Cardiac muscle cell (in vitro differentiated cells and primary cell): ENCODE data around the gene BIRC3. TPM values are rescaled to one million over a fixed set of nuclear protein-coding genes. Genes with fewer than 3 reads are reported as not detected.

Experiments
- DNase-seq, 2 donors: peaks; one replicate each; pipeline versions ENCODE4 v3.0.0 to v3.0.0-alpha.2; 2010 to 2017; ENCODE audit warnings: low read depth in 1 of 2, low spot score in 1 of 2
- H3K27ac ChIP-seq: fragments of 200-600 bp; sonication (generic); 2 replicates; pipeline ENCODE4 v1.5.1; 2016
- H3K27me3 ChIP-seq: fragments of 200-600 bp; sonication (generic); 2 replicates; pipeline ENCODE4 v1.6.0; 2016; ENCODE audit warnings: control low read depth
- H3K36me3 ChIP-seq: fragments of 200-600 bp; sonication (generic); 2 replicates; pipeline ENCODE4 v1.5.1; 2016; ENCODE audit warnings: control low read depth
- H3K4me1 ChIP-seq: fragments of 200-600 bp; sonication (generic); 2 replicates; pipeline ENCODE4 v1.8.1; 2017; ENCODE audit warnings: low read depth, mild to moderate bottlenecking, mixed run types
- H3K4me3 ChIP-seq: fragments of 200-600 bp; sonication (generic); 2 replicates; pipeline ENCODE4 v1.5.1; 2016; ENCODE audit warnings: mild to moderate bottlenecking
- H3K9me3 ChIP-seq: fragments of 200-600 bp; sonication (generic); 2 replicates; pipeline ENCODE4 v1.5.1; 2017; ENCODE audit warnings: low read depth, mild to moderate bottlenecking, control low read depth
- CTCF ChIP-seq: IDR thresholded peaks from 2 replicates; pipeline ENCODE4 v1.5.1; 2012; ENCODE audit warnings: low read depth, mild to moderate bottlenecking, low read length
- polyA plus RNA-seq: library from polyadenylated mRNA; unstranded; fragments of >200 nt; fragmentation: Nextera tagmentation; extraction: Ambion mirVana; gene quantifications from 2 replicates; pipeline ENCODE4 v1.2.1, GENCODE V29; 2016
- total RNA-seq: library from RNA; depleted of rRNA; stranded (reverse); fragments of >200 nt; gene quantifications from 2 replicates; pipeline ENCODE4 v1.2.3, GENCODE V29; 2016

BIRC3 gene
- total and polyA plus RNA-seq, 2 experiments from 2014 or later, result 0.06 TPM; not detected in 1

DNA sequence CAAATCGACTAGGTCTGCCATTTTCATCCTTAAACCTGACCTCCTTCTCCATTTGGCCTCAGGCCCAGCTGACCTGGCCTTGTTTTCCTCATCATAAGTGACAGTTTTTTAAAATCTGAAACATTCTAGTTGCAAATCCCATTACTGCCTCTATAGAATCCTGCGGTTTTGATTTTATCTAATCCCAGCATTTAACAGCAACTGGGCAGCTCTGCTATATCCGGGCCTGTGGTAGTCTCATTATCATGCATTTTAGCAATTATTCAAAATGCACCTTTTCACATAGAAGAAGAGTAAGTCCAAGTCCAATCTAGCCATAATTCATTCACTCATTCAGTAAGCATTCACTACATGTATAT is 28.6 kb upstream of the BIRC3 start:
- Histone ChIP-seq H3K4me3 (no peak overlapping the region), H3K27me3 (no peaks in the 10 kb centered on the region), H3K9me3 (no peaks in the 10 kb centered on the region), H3K36me3 (no peaks in the 10 kb centered on the region), H3K4me1 (peaks cover 7% of the 10 kb centered on the region), H3K27ac (no peak overlapping the region)
- TF ChIP-seq CTCF, result no peak
- no peak for DNase-seq

GRCh38 chr11:102289592-102289991 is 27.7 kb upstream of the BIRC3 start:
- TF ChIP-seq CTCF, result no peak
- Histone ChIP-seq H3K27ac (no peak overlapping the region), H3K9me3 (no peaks in the 10 kb centered on the region), H3K4me1 (peaks cover 7% of the 10 kb centered on the region), H3K36me3 (no peaks in the 10 kb centered on the region), H3K27me3 (no peaks in the 10 kb centered on the region), H3K4me3 (no peak overlapping the region)
- no peak for DNase-seq

DNA sequence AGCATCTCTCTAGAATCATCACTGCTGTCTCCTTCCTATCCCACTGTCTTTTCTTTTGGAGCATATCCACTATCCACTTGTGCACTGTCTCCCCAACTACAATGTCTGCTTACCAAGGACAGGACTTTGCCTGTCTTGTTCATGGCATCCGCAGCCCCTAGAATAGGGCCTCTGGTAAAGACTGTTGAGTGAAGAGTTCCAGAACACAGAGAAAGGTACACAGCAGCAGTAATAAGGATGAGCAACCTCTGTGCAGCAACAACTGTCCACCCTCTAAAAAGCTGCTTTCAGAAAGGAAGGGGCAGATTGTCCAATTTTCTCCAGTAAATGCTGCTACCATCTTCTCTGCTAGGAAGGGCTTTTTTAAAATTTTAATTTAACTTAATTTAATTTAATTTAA is 25.5 kb upstream of the BIRC3 start:
- TF ChIP-seq CTCF, result no peak
- peaks cover 7% of the 10 kb centered on the region for H3K4me1 ChIP-seq
- H3K27me3 ChIP-seq, result no peaks in the 10 kb centered on the region
- DNase-seq, result peak in 1 of 2 donors; percentile 56
- no peaks in the 10 kb centered on the region for H3K9me3 ChIP-seq
- H3K27ac ChIP-seq, result no peak overlapping the region
- no peaks in the 10 kb centered on the region for H3K36me3 ChIP-seq
- H3K4me3 ChIP-seq, result no peak overlapping the region

GRCh38 chr11:102292933-102293332 is 24.4 kb upstream of the BIRC3 start:
- H3K36me3 ChIP-seq, result no peaks in the 10 kb centered on the region
- H3K27me3 ChIP-seq, result no peaks in the 10 kb centered on the region
- H3K9me3 ChIP-seq, result no peaks in the 10 kb centered on the region
- H3K4me3 ChIP-seq, result no peak overlapping the region
- no peak for DNase-seq
- H3K4me1 ChIP-seq, result peaks cover 7% of the 10 kb centered on the region
- H3K27ac ChIP-seq, result no peak overlapping the region
- no peak for TF ChIP-seq CTCF

DNA sequence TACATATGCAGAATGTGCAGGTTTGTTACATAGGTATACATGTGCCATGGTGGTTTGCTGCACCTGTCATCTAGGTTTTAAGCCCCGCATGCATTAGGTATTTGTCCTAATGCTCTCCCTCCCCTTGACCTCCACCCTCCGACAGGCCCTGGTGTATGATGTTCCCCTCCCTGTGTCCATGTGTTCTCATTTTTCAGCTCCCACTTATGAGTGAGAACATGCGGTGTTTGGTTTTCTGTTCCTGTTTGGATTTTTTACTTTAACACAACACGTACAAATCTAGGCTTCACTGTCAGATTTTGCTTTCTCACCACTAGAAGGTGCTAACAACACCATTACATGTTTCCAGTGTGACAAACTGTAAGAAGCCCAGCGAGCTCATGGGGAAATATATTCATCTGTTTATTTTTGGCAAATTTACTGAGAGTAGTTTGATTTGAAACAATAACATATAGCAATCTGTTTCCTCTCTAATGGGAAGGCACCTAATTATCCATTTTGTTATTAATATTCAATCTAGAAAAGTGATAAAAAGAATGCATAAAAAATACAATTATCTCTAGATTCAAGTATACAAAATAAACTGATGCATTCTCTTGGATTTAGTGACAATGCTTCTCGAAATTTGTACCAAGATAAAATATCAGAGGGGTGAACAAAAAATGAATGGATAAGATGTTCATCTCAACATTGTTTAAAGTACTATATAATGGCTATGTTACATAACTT is 23.2 kb upstream of the BIRC3 start:
- Histone ChIP-seq H3K27ac (no peak overlapping the region), H3K4me1 (peaks cover 7% of the 10 kb centered on the region), H3K4me3 (no peak overlapping the region), H3K9me3 (no peaks in the 10 kb centered on the region), H3K36me3 (no peaks in the 10 kb centered on the region), H3K27me3 (no peaks in the 10 kb centered on the region)
- TF ChIP-seq CTCF, result peak; percentile 75
- DNase-seq, result peak; percentile 40 to 70
